ENCODE data around the gene DGUOK.
A peak's percentile ranks its signal among the peaks of the same experiment; 100 is the strongest.
"Not testable (repeated sequence)": the region's sequence is repeated elsewhere in the genome, so short reads cannot be mapped to it uniquely, and the experiment has no call there.

Gene DGUOK

GRCh38 chr2:73926493-73927327 is at the start of gene DGUOK:
Gene DGUOK (plus strand): TSS chr2:73926880. CDS start chr2:73926911, 31 bp downstream.
- peak; percentile 91 for DNase-seq (ENCODE audit: low read depth in 1 of 2, low spot score in 1 of 2)

GRCh38 chr2:73877071-73877802 is 49.4 kb upstream of the DGUOK start:
- DNase-seq (ENCODE audit: low read depth in 1 of 2, low spot score in 1 of 2), result no peak

GRCh38 chr2:73877984-73878383 is 48.7 kb upstream of the DGUOK start:
- DNase-seq (ENCODE audit: low read depth in 1 of 2, low spot score in 1 of 2), result not testable (repeated sequence)

- DNase-seq (ENCODE audit: low read depth in 1 of 2, low spot score in 1 of 2), result no peak
Observed at GRCh38 chr2:73885406-73885805, 41.3 kb upstream of the DGUOK start.

GRCh38 chr2:73886357-73886756 is 40.3 kb upstream of the DGUOK start:
- no peak for DNase-seq (ENCODE audit: low read depth in 1 of 2, low spot score in 1 of 2)

GRCh38 chr2:73887596-73888353 is 38.9 kb upstream of the DGUOK start:
- not testable (repeated sequence) for DNase-seq (ENCODE audit: low read depth in 1 of 2, low spot score in 1 of 2)

GRCh38 chr2:73888388-73888787 is 38.3 kb upstream of the DGUOK start:
- DNase-seq (ENCODE audit: low read depth in 1 of 2, low spot score in 1 of 2), result no peak

GRCh38 chr2:73889206-73889605 is 37.5 kb upstream of the DGUOK start:
- no peak for DNase-seq (ENCODE audit: low read depth in 1 of 2, low spot score in 1 of 2)

- DNase-seq (ENCODE audit: low read depth in 1 of 2, low spot score in 1 of 2), result no peak
Observed at GRCh38 chr2:73890301-73891092, 36.2 kb upstream of the DGUOK start.

- no peak for DNase-seq (ENCODE audit: low read depth in 1 of 2, low spot score in 1 of 2)
Observed at GRCh38 chr2:73891276-73891901, 35.3 kb upstream of the DGUOK start.

- no peak for DNase-seq (ENCODE audit: low read depth in 1 of 2, low spot score in 1 of 2)
Observed at GRCh38 chr2:73892631-73893329, 33.9 kb upstream of the DGUOK start, which contains the start of gene ACTG2. Gene ACTG2 (plus strand): TSS chr2:73893008. CDS start chr2:73901312, 8,304 bp downstream.

- no peak for DNase-seq (ENCODE audit: low read depth in 1 of 2, low spot score in 1 of 2)
Observed at GRCh38 chr2:73893764-73894474, 32.8 kb upstream of the DGUOK start.

GRCh38 chr2:73894475-73894850 is 32.2 kb upstream of the DGUOK start:
- no peak for DNase-seq (ENCODE audit: low read depth in 1 of 2, low spot score in 1 of 2)

GRCh38 chr2:73894877-73895276 is 31.8 kb upstream of the DGUOK start:
- no peak for DNase-seq (ENCODE audit: low read depth in 1 of 2, low spot score in 1 of 2)

GRCh38 chr2:73895473-73895872 is 31.2 kb upstream of the DGUOK start:
- DNase-seq (ENCODE audit: low read depth in 1 of 2, low spot score in 1 of 2), result no peak

- no peak for DNase-seq (ENCODE audit: low read depth in 1 of 2, low spot score in 1 of 2)
Observed at GRCh38 chr2:73896362-73897239, 30.1 kb upstream of the DGUOK start.

GRCh38 chr2:73897240-73897583 is 29.5 kb upstream of the DGUOK start:
- no peak for DNase-seq (ENCODE audit: low read depth in 1 of 2, low spot score in 1 of 2)

- no peak for DNase-seq (ENCODE audit: low read depth in 1 of 2, low spot score in 1 of 2)
Observed at GRCh38 chr2:73897934-73898333, 28.7 kb upstream of the DGUOK start.
